Glomerular visceral epithelial cell (primary cell): ENCODE measurements around the gene COL5A1.
"Not testable (repeated sequence)": the region's sequence is repeated elsewhere in the genome, so short reads cannot be mapped to it uniquely, and the experiment has no call there.

ENCODE experiments used
- DNase-seq: peaks from one replicate; pipeline ENCODE4 v3.0.0-alpha.2; 2016; ENCODE audit errors: extremely low spot score

COL5A1 gene

DNA sequence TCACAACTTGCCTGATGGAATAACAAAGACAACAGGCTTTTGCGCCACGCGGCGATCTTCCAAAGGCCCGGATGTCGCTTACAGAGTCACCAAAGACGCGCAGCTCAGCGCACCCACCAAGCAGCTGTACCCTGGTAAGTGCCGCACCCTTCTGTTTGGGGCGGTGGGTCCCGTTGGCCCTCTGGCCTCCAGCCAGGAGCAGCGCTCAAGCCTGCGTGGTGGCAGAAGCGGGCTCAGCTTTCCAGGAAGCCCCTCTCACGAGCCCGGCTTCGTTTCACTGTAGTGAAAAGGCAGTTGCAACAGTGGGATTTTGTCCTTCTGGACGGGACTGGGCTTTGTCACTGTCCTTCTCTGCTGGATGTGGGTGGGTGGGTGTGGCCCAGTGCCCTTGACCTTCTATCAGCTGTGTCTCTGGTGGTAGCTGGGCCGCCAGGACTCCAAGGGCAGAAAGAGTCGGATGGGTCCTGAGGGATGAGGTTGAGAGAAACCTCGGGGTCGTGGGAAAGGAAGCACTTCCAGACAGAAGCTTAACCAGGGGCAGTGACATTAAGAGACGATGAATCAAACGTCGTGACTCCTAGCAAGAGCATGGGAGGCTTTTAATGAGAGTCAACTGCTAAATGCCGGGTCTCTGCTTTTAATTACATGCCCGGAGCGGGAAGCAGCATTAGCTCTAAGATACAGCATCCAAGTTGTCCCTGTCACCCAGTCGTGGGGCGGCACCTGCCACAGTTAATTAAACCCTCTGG, 49.5 kb downstream of the COL5A1 start:
- DNase-seq = no peak

DNA sequence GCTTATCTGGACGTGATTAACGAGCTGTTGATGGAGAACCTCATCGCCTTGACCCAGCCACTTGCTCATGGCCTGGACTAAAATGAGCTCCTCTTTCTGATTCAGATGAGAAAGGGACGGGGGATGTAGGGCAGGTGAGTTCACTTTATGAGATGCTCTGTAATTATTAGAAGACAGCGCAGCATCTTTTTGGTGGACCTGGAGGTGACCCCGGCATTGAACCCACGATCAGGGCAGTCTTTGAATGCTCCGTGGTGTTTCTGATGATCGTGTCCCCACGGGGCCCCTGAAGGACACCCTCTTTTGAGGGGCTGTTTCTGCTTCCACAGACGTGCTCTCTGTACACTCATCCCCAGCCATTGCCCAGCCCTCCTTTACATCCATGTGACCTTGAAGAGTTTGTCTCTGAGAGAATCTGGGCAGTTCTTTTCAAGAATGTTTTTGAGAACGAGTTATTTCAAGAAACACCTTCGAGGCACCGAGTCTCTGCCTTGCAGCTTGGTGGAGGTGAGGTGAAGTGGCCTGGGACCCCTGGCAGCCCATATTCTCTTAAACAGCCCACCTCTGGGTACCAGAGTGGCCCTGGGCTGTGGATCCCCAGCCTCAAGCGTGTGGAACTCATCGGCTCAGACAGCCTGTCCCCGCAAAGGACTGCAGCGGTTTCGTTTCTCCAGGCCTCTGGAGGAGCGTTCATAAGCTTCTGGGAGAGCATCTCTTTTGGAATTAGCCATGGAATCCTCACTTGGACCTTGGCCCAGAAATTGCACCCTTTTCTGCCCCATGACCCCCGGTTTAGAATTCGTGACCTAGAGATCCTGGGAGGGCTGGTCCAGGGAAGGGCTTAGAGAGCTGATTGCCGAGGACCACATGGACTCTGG, 50.3 kb downstream of the COL5A1 start:
- DNase-seq = no peak

DNA sequence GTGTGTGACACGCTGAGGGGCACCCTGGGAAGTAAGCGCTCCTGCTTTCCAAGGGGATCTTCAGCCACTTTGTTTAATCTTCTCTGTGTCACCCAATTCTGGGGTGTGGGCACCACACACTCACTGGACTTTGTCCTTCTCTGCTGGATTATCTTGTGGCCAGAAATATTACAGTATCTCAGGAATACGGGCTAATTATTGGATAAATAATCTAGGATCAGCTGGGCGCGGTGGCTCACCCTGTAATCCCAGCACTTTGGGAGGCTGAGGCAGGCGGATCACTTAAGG, 50.9 kb downstream of the COL5A1 start:
- no peak for DNase-seq

DNA sequence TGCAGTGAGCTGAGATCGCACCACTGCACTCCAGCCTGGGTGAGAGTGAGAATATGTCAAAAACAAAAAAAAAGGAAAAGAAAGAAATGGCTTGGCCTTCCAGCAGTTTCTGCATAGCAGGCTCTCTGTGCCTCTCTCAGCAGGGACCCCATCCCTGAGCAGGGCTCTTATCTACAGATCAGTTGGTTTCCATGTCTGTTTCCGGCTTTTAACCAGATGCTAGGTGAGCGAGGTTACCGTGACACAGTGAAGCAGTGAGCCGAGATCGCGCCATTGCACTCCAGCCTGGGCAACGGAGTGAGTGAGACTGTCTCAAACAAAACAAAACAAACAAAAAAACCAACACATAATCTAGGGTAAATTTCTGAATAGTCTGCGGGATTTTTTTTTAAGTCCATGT, 51.4 kb downstream of the COL5A1 start:
- DNase-seq = no peak

DNA sequence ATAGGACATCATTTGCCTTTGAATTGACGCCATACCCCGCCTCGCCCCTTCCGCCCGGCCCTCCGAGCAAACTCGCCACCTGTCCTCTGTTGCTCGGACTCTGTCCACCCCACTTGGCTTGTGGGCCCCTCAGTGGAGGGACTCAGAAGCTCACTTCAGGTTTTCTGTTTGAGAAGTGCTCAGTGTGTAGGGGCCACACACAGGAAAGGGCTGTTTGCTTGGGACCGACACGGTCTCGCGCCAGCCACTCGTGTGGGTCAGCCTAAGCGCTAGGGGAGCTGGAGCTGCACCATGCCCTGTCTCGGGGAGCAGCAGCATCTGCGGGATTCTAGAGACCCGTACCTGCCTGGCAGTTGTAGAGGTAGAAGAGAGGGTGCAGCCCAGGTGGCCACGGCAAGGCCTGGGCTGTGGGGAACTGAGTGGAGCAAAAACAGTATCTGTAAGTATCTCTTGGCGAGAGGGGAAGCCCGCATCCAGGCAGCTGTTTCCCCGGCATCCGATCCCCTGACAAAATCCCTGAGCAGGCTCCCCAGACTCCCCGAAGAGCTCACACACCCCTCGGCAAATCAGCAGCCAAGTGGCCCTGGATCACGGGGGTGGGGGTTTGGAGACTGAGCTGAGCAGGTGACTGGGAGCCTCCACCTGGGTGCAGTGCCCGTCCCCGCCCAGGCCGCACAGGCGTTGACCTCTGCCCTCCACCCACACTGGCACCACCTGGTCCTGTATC, 52.2 kb downstream of the COL5A1 start:
- DNase-seq = no peak

DNA sequence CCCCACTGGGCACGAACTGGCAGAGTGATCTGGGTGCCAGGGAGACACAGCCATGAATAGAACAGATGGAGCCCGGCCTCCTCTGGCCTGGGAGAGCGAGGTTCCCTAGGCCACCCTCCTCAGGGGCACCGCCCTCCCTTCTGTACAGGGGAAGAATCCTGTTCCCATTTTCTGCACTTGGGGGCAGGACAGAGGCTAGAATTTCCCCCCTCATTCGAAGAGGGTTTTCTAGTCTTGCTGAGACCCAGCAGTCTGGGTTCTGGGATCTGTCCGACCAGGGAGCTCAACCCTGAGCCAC, 52.7 kb downstream of the COL5A1 start:
- no peak for DNase-seq

DNA sequence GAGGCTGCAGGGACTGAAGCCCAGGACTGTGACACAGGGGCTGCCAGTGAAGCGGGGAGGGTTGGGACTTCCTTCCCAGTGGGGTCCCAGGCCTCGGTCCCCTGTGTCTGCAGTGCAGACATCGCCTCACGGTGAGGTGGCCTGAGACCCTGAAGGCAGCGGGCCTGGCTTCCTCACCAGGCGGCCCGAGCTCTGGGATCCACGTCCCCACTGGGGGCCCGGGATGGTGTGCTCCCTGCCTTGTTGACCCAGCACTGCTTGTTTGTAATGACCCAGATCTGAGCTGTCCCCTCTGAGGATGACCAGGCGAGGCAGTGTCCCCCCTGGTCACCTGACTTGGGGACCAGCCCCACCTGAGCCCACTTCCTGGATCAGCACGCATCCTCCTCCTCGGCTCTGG, 53.1 kb downstream of the COL5A1 start:
- no peak for DNase-seq

DNA sequence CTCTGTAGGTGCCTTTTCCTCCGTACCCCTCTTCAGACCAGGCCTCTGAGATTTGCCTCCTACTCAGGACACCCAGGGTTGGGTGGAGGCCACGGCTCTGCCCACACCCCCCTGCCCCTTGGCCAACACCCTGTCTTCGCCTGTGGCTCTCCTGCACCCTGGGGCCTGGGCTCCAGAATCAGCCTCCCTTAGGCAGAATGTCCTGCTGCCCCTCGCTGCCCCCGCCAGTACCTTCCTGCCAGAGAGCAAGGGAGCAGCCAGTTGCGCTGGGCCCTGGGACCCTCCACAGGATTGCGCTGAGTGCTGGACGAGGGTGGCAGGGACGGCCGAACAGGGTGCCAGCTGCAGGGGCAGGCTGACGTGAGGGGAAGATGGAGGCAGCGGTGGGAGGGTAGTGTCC, 53.5 kb downstream of the COL5A1 start:
- DNase-seq = no peak

DNA sequence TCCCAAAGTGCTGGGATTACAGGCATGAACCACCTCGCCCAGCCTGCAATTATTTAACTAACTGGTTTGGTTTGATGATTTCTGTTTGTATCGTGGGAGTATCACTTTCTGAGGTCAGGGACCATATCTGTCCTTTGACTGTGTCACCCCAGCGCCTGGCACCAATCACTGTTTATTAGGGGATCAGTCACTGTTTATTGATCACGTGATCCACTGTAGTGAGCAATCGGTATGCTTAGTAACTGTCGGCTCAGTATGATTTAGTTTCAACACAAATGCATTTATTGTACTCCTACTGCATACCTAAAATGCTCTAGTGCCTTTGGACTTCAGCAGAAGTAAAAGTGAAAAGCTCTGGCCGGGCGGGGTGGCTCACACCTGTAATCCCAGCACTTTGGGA, 54.8 kb downstream of the COL5A1 start:
- no peak for DNase-seq

DNA sequence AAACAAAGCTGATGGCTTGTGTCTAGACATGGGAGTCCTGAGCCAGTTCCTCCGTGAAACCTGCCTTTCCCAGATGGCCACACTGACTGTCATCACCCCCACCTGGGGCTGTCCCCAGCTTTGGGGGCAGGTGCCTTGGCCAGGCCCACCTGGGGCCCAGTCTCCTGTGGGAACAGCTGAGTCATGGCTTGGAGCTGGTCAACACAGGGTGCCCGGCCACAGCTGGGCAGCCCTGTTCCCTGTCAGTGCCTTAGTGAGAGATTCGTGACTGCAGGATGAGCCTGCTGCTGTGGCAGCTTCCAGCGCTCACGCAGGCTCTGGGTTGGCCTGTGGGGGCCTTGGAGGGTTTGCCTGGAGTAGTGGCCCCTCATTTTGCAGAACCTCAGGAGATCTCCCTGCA, 56.5 kb downstream of the COL5A1 start:
- DNase-seq = peak; percentile 24

DNA sequence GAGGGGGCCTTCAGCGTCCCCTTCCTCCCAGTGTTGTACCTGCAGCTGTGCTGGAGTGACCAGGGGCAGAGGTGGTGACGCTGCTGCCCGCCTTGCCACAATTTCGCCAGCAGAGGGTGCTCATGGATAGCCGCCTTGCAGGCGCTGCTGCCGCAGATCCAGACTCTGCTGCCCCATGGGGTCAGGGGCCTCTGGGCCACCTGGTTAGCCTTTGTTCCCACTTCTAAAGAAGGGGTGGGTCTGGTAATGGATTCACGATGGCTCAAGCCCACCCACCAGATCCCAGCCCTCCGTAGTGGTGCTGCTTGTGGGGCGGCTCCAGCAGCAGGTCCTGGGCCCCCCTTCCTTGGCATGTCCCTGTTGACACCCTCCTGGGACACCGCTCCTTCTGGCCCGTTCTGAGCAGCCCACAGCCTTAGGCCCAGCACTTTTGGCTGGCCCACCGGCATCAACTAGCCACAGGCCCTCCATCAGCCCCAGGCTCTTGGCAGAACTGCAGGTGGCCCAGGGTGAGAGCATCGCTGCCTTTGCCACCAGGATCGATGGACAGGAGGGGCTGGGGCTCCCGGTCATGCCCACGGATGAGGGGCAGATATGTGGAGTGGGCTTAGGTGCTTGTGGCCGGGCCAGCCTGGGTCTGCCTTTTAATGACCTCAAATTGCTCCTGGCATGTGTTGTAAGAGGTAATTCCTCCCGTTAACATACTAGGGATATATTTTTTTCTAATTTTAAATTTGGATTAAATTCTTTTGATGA, 57.2 kb downstream of the COL5A1 start:
- peak; percentile 57 for DNase-seq

DNA sequence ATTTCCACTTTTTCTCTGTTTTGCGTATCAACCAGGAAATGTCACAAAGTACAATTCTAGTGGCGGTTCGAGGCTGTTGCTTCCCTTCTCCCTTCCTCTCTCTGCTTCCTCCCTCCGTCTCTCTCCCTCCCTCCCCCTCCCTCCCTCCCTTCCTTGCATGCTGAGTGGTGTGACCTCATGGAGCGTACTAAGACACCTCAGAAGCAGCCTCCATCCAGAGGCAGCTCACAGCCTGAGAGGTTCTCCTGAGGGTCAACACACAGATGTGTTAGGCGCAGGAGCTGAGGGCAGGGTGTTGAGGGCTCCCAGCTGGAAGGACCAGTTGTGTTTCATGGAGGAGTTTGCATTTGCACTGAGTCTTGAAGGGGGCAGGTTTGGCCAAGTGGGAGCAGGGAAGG, 57.7 kb downstream of the COL5A1 start:
- DNase-seq = no peak

DNA sequence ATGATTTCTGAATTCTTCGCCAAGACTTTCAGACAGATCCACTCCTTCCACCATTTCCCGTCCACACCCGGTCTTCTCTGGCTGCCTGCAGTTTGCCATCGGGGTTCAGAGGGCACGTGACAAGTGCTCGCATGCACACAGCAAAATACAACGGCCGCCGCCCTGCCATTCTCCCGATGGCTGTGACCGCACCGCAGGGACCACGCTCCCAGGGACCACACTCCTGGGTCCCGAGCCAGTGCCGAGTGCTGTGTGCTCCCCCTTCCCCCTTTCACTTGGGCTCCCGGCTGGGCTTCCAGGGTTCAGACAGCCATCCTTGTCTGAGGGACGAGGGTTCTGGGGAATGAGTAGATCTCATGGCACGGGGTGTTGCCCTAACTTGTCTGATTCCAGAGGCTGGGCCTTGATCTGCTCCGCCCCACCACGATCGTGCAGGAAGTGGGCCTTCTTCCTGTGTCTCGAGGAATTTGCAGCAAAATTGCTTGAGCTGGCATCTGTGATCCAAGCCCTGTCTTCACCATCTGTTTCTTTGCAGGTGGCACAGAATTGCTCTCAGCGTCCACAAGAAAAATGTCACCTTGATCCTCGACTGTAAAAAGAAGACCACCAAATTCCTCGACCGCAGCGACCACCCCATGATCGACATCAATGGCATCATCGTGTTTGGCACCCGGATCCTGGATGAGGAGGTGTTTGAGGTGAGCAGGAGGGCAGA, 59.2 kb downstream of the COL5A1 start:
- DNase-seq = no peak

DNA sequence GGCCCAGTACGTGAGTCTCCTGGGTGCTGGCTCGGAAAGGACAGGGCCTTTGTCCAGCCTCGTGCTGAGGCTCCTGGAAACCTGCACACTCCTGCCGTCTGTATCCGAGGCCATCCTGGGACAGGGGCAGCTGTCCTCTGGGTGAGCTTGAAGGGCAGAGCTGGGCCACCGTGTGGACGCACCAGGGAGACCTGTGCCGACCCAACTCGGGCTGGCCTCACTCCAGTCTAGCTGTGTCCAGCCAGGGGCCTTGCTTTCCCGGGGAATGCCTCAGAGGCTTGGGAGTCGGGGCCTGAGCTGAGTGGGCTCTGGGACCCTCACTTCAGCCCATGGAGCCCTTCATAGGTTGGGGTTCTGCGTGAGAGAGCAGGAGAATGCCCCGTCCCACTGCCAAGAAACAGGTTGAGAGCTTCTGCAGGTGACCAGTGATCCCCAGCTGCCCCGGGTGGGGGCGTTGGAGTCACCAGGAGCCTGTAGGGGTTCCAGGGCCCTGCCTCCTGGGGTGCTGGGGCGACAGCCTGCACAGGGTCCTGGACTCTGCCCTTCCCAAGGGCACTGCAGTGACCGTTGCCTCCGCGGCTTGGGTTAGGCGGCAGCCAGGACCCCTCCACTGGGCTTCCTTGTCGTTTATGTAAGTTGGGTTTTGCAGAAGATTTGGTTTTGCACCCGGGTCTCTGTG, 60.1 kb downstream of the COL5A1 start:
- no peak for DNase-seq

DNA sequence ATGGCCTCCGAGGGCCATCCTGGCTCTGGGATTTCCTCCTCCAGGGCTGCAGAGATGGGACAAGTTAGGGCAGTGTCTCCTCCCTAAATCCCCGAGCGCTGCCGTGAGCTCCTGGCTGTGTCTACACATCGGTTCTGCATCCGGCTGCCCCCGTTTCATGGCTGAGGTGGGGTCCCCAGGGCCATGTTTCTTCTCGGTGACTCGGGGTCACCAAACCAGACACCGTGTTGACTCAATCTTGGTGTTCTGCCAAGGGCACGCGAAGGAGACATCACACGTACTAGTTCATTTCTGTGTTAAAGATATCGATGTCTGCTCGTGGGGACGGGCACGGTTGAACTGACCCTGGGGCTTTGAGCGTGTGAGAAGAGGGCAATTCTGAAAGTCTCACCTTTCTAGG, 60.7 kb downstream of the COL5A1 start:
- DNase-seq = no peak

DNA sequence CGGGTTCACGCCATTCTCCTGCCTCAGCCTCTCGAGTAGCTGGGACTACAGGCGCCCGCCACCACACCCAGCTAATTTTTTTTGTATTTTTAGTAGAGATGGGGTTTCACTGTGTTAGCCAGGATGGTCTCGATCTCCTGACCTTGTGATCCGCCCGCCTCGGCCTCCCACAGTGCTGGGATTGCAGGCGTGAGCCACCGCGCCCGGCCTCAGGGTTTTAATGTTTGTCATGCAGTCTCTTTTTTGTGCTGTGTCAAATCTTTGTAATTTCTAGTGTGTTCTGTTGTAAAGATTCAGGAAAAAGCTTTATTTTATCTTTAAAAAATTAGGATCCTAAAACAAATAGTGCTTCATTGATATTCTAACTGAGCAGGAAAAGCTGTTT, 62.1 kb downstream of the COL5A1 start:
- DNase-seq = not testable (repeated sequence)

DNA sequence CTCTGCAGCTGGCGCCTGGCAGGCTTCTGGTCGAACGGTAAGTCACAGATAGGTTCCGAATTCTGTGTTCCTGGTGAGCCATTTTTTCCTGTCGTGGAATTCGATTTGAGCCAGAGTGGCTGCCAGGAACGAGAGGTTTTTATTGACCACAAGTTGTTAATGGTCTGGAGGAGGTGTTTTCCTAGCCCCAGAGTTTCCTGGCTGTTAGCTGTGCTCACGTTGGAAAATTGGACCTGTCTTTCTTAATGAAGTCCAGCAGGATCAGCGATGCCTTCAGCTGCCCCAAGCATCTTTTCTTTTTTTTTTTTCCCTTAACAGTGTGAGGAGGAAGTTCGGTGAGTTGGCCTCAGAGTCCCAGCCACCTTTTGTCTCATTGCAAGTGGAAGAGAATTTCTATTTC, 62.9 kb downstream of the COL5A1 start:
- peak; percentile 29 for DNase-seq

DNA sequence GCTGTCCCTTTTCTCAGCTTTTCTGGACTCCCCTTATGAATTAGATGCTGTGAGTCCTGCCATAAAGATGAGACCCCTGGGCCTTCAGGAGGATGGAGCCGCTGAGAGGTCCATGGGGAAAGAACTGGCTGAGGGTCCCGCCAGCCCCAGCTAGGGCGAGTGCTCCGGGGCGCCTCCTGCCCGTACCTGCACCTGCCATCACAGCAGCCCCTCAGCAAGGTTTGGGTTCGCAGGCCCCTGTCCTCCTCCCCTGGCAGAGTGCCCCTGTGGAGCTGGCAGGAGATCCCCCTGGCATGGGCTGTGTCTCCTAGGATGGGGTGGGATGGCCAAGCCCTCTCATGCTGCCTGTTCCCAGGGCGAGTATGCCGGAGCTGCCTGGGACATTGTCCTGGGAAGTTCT, 64.2 kb downstream of the COL5A1 start:
- DNase-seq = no peak

DNA sequence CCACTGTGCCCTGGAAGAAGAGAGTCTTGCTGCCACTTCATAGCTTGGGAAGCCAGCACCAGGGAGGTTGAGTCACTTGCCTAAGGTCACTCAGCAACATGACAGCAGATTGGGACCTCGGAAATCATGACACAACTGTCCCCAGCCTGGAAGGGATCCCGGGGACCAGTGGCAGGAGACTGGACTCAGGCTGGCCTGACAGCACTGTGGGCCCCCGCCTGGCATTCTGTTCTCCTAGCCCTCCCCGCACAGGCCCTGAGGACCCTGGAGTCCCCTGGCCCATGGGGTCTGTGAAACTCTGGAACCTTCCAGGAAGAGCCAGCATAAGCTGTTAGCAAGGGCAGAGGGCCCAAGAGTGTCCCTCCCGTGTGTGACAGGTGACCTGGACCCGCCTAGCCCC, 64.9 kb downstream of the COL5A1 start:
- no peak for DNase-seq

DNA sequence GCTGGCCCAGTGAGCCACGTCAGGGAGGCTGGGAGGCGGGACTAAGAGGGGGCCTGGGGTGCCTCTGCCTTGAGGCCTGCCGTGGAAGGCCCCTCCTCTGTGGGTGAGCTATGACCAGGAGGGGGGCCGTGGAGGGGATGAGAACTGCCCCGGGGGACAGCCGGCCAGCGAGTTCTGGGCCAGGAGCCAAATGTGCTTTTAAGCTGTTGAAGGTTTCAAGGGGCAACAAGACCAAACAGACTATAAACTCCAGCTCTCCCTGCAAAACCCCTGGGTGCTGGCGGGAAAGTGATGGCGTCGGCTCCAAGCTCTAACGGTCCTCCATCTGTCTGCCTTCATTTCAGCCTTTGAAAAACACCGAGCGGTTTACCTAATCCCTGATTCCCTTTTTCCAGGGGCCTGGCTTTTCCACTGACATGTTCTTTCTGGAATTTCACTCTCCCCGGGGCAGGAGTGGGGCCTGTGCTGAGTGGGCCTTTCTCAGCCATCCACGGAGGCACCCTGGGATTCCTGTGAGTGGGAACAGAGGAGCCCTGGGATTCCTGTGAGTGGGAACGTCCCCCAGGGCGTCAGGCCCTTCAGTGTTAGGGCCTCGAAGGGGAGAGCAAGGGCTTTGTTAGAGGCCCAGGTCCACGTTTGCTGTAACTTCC, 65.6 kb downstream of the COL5A1 start:
- DNase-seq = peak; percentile 90
